A549 treated with AZD9567 at 1 μM for 4 hours (cell line): Measurements from ENCODE around the gene PTPRC. TPM values are rescaled to one million over a fixed set of nuclear protein-coding genes. Genes with fewer than 3 reads are reported as not detected.

Experiments
- total RNA-seq: library from RNA; stranded (reverse); fragments of 200-300 nt; extraction: Qiagen RNA extraction; gene quantifications from 5 replicates; pipeline ENCODE4 v1.2.3, GENCODE V29; 2022; ENCODE audit not compliant: insufficient read depth

Gene PTPRC, protein sequence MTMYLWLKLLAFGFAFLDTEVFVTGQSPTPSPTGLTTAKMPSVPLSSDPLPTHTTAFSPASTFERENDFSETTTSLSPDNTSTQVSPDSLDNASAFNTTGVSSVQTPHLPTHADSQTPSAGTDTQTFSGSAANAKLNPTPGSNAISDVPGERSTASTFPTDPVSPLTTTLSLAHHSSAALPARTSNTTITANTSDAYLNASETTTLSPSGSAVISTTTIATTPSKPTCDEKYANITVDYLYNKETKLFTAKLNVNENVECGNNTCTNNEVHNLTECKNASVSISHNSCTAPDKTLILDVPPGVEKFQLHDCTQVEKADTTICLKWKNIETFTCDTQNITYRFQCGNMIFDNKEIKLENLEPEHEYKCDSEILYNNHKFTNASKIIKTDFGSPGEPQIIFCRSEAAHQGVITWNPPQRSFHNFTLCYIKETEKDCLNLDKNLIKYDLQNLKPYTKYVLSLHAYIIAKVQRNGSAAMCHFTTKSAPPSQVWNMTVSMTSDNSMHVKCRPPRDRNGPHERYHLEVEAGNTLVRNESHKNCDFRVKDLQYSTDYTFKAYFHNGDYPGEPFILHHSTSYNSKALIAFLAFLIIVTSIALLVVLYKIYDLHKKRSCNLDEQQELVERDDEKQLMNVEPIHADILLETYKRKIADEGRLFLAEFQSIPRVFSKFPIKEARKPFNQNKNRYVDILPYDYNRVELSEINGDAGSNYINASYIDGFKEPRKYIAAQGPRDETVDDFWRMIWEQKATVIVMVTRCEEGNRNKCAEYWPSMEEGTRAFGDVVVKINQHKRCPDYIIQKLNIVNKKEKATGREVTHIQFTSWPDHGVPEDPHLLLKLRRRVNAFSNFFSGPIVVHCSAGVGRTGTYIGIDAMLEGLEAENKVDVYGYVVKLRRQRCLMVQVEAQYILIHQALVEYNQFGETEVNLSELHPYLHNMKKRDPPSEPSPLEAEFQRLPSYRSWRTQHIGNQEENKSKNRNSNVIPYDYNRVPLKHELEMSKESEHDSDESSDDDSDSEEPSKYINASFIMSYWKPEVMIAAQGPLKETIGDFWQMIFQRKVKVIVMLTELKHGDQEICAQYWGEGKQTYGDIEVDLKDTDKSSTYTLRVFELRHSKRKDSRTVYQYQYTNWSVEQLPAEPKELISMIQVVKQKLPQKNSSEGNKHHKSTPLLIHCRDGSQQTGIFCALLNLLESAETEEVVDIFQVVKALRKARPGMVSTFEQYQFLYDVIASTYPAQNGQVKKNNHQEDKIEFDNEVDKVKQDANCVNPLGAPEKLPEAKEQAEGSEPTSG (N-terminal part only)
- not detected in 5 replicates for total RNA-seq

GRCh38 chr1:198638894-198639635 lies at the start of gene PTPRC:
TSS of gene PTPRC (plus strand) at chr1:198639040. CDS start at chr1:198639269, 229 bp downstream.

Other genes with a start within 250 kb of the PTPRC start
- not detected in 5 replicates for gene ATP6V1G3, start 98.4 kb upstream of the PTPRC start, total RNA-seq